ENCODE data around the gene POPDC3. TPM values are rescaled to one million over a fixed set of nuclear protein-coding genes. Genes with fewer than 3 reads are reported as not detected.

POPDC3 gene
- total RNA-seq, 4 donors from 2014 or later = not detected

- 66% methylated on average over 1 of the region's 1 CpG for WGBS
- Histone ChIP-seq H3K27me3 (no peaks in the 10 kb centered on the region), H3K9me3 (no peaks in the 10 kb centered on the region), H3K27ac (no peak overlapping the region), H3K4me3 (no peak overlapping the region), H3K36me3 (no peaks in the 10 kb centered on the region), H3K4me1 (no peaks in the 10 kb centered on the region)
- no peak for TF ChIP-seq POLR2A (IDR thresholded peaks at IDR 0.05)
- TF ChIP-seq CTCF (IDR thresholded peaks at IDR 0.05) = no peak
- no peak for TF ChIP-seq POLR2AphosphoS5 (IDR thresholded peaks at IDR 0.05)
- TF ChIP-seq EP300 (IDR thresholded peaks at IDR 0.05) = no peak
- DNase-seq (ENCODE audit: low spot score in 2 of 2) = no peak
Observed at GRCh38 chr6:105204331-105204730, 24.5 kb upstream of the POPDC3 start.

- Histone ChIP-seq H3K36me3 (no peaks in the 10 kb centered on the region), H3K4me3 (no peak overlapping the region), H3K9me3 (no peaks in the 10 kb centered on the region), H3K27me3 (no peaks in the 10 kb centered on the region), H3K4me1 (no peaks in the 10 kb centered on the region), H3K27ac (no peak overlapping the region)
- DNase-seq (ENCODE audit: low spot score in 2 of 2) = no peak
- 83% methylated on average over 4 of the region's 4 CpGs for WGBS
- TF ChIP-seq POLR2A (IDR thresholded peaks at IDR 0.05) (no peak), EP300 (IDR thresholded peaks at IDR 0.05) (no peak), POLR2AphosphoS5 (IDR thresholded peaks at IDR 0.05) (no peak), CTCF (IDR thresholded peaks at IDR 0.05) (no peak)
Observed at GRCh38 chr6:105202486-105202885, 22.7 kb upstream of the POPDC3 start.

GRCh38 chr6:105200133-105200730 is 20.4 kb upstream of the POPDC3 start:
- no peaks in the 10 kb centered on the region for H3K4me1 ChIP-seq
- no peak overlapping the region for H3K4me3 ChIP-seq
- H3K27me3 ChIP-seq = no peaks in the 10 kb centered on the region
- no peaks in the 10 kb centered on the region for H3K36me3 ChIP-seq
- H3K27ac ChIP-seq = no peak overlapping the region
- DNase-seq (ENCODE audit: low spot score in 2 of 2) = no peak
- TF ChIP-seq CTCF (IDR thresholded peaks at IDR 0.05) (no peak), POLR2AphosphoS5 (IDR thresholded peaks at IDR 0.05) (no peak), POLR2A (IDR thresholded peaks at IDR 0.05) (no peak), EP300 (IDR thresholded peaks at IDR 0.05) (no peak)
- WGBS = 70% methylated on average over 6 of the region's 6 CpGs
- H3K9me3 ChIP-seq = no peaks in the 10 kb centered on the region

DNA sequence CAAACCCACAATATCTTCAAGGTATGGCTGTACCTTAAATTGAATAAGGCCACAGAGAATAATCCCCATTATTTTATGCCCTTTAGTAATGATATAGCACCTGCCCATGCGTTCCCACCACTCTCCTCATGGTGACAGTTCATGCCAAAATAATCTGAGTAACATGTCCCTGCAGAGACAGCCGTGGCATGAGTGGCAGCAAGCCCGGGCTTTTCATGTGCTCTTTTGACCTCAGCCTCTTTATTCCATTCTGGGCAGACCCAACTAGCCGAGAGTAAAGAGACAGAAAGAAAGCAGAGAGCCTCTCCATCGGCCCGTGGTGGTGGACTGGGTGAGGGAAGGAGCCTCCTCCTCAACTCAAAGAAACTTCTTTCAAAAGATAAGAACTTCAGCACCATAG is 19.9 kb upstream of the POPDC3 start:
- TF ChIP-seq POLR2AphosphoS5 (IDR thresholded peaks at IDR 0.05) (no peak), EP300 (IDR thresholded peaks at IDR 0.05) (no peak), CTCF (IDR thresholded peaks at IDR 0.05) (no peak)
- DNase-seq (ENCODE audit: low spot score in 2 of 2) = no peak
- Histone ChIP-seq H3K4me3 (no peak overlapping the region), H3K27ac (no peak overlapping the region), H3K9me3 (no peaks in the 10 kb centered on the region), H3K4me1 (no peaks in the 10 kb centered on the region), H3K27me3 (no peaks in the 10 kb centered on the region), H3K36me3 (no peaks in the 10 kb centered on the region)
- 72% methylated on average over 5 of the region's 6 CpGs for WGBS

- 94% methylated on average over 2 of the region's 2 CpGs for WGBS
- Histone ChIP-seq H3K36me3 (no peaks in the 10 kb centered on the region), H3K27ac (no peak overlapping the region), H3K4me1 (no peaks in the 10 kb centered on the region), H3K27me3 (no peaks in the 10 kb centered on the region), H3K4me3 (no peak overlapping the region), H3K9me3 (no peaks in the 10 kb centered on the region)
- TF ChIP-seq CTCF (IDR thresholded peaks at IDR 0.05) (no peak), POLR2AphosphoS5 (IDR thresholded peaks at IDR 0.05) (no peak), EP300 (IDR thresholded peaks at IDR 0.05) (no peak), POLR2A (IDR thresholded peaks at IDR 0.05) (no peak)
- DNase-seq (ENCODE audit: low spot score in 2 of 2) = no peak
Observed at GRCh38 chr6:105196076-105196475, 16.3 kb upstream of the POPDC3 start.
